HG02610 (cell line): Measurements from ENCODE around the gene ANKRD33.

Experiments
- ATAC-seq: cut with Tn5 transposase; IDR thresholded peaks from one replicate; pipeline ENCODE4 v1.9.1; 2021; ENCODE audit warnings: mild to moderate bottlenecking, moderate library complexity; ENCODE audit not compliant: unreplicated experiment

ANKRD33 gene, protein sequence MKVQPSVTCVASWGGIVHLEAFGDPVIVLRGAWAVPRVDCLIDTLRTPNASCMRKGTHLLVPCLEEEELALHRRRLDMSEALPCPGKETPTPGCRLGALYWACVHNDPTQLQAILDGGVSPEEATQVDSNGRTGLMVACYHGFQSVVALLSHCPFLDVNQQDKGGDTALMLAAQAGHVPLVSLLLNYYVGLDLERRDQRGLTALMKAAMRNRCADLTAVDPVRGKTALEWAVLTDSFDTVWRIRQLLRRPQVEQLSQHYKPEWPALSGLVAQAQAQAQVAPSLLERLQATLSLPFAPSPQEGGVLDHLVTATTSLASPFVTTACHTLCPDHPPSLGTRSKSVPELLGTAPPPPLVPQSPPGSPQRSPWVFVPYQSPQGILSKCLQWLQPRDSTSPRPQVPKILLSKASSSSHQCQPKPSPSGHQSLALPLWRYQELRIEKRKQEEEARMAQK

DNA sequence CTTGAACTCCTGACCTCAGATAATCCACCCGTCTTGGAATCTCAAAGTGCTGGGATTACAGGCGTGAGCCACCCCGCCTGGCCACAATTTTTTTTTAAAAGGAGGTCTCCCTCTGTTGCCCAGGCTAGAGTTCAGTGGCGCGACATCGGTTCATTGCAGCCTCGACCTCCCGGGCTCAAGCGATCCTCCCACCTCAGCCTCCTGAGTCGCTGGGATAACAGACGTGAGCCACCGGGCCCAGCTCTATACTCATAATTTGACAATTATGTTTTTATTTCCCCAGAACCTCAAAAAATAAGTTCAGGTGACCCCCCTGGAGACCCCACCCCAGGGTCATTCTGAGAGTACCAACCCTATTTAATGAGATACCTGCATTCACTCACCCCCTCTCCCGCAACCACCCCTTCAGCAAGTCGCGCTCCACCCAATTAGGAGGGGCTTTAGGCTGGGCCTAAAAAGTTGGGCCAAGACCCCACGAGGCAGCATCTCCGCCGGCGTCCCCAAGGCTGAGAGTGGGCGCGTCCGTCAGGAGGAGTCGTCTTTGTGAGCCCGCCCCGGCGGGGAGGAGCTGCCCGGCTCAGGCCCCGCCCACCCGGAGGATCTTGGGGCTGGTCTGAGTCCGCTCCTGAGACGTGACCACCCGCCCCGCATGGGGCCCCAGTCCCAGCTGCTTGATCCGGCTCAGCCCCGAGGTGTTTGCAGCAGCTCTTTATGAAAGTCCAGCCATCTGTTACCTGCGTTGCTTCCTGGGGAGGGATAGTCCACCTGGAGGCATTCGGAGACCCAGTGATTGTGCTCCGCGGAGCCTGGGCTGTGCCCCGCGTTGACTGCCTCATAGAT, at the start of gene ANKRD33:
Gene ANKRD33 (plus strand): TSS at position 628 of the 840 bp plus-strand sequence. CDS start 84 bp downstream, at position 712.
- ATAC-seq, result no peak

DNA sequence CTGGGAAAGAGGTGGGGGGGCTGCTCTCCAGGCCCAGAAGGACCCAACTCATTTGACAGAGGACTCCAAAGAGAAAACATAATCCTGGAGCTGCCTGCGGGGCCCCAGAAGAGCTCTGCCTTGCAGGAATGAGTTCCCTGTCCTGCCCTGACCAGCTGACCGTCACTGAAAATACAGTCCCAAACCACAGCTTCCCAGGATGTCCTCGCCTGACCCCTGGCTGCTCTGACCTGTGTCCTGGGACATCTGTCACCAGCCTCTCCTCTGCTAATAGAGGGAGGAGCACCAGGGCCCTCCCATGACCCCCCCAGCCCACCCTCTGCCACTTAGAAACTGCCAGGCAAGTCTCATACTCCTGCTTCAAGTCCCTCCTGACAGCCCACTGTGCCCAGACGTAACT, 49.1 kb upstream of the ANKRD33 start:
- ATAC-seq, result no peak

DNA sequence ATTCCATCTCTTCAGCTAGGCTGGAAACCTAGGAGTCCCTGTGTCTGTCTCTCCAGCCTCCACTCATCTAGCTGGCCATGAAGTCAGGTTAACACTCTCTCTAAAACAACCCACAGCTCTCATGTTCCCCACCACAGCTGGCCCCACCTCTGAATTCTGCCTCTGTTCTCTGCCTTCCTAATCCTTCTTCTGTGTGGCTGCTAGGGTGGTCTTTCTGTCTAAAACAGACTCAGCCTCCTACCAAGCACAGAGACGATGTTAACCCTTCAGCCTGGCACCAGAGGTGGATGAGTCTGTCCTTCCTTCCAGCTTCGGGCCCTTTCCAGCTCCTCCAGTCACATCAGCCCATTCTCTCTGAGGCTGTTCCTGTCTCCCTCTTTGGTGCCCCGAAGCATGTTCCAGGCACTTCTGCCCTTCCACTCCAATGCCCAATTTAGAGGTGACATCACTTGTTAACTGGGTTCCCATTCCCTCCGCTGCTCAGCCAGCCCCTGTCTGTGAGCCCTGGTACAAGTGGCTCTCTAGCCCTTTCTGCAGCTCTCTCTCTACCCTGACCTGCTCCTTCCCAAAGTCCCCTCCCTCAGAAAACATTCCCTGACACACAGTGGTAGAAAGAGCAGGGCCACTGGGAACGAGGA, 48.5 kb upstream of the ANKRD33 start:
- ATAC-seq, result no peak

DNA sequence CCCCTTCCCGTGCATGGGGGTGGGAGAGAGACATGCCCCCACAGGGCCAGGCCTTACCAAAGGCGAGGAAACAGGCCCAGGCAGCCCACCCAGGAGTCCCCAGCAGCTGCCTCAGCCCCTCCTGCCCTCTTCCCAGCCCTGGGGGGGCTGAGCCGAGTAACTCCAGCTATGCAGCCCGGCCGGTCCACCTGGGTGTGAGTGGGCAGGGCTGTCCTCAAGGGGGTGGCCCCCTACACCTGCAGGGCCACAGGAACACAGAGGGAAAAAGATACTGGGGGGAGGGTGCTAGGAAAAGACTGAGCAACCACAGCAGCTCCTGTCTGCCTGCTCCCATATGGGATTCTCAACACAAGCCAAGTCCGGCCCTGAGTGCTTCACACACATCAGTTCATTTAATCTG, 46.9 kb upstream of the ANKRD33 start:
- no peak for ATAC-seq

DNA sequence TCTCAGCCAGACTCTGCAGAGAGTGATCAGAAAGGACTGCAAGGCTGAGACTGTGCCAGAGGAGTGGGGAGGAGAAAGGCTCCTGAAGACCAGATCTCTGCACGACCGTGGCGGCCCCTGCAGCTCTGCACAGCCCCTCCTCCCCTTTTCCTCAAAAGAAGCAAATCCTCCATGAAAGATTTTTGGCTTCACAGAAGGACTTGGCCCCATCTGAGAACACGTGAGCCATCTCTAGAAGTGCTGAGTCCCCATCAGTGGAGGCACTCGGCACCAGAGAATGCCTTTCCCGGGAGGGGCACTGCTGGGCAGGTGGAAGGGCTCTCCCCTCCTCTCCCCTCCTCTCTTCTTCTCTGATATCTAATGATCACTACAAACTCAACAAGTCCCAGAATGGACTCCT, 46.2 kb upstream of the ANKRD33 start:
- no peak for ATAC-seq

DNA sequence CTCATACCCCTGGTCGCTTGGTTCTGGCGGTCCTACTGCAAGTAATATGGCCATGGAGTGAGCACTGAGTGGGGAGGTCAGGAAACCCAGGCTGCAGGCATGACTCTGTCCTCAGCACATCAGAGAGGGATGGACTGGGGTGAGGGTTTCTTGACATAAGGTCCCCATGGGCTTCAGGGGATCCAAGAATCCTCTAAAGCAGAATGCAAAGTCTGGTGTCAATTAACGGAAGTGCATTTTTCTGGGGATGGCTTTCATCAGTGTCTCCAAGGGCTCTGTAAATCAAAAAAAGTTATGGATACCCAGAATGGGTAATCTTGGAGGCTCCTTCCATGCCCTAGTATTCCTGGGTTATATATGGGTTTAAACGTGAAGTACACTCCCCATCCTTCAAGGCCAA, 43.0 kb upstream of the ANKRD33 start:
- ATAC-seq, result no peak

DNA sequence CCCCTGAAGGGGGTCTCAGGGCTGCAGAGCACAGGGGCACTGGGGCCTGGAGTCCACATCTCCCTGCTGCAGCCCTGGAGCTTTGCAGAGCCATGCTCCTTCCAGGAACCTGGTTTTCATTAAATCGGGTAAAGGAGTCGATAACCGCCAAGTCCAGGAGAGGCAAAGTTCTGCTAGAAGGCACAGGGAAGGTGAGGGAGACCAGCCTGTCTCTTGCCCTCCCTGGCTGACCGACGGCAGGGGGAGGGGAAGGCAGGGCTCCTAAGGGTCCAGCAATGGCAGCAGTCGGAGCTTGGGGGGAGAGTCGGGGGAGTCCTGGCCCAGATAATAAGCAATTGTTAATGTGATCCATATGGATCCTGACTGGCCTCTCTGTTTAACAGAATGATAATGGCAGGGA, 42.4 kb upstream of the ANKRD33 start:
- no peak for ATAC-seq

DNA sequence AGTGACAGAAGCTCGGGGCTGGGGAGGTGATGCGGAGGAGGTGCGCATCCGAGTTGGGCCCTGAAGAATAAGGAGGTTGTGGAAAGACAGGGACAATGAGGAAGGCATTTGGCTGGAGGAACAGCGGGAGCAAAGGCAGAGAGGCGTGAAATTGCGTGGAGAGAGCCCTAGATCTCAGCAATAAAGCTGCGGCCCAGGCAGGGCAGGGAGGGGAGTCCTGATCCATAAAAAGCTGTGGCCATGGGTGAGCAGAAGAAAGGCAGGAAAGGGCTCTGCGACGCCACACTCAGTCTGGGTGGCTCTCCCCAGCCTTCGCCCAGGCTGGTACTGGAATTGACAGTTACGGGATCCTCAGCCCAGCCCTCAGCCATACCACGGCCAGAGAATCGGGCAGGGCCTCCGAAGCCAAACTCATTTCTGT, 41.6 kb upstream of the ANKRD33 start:
- ATAC-seq, result no peak

DNA sequence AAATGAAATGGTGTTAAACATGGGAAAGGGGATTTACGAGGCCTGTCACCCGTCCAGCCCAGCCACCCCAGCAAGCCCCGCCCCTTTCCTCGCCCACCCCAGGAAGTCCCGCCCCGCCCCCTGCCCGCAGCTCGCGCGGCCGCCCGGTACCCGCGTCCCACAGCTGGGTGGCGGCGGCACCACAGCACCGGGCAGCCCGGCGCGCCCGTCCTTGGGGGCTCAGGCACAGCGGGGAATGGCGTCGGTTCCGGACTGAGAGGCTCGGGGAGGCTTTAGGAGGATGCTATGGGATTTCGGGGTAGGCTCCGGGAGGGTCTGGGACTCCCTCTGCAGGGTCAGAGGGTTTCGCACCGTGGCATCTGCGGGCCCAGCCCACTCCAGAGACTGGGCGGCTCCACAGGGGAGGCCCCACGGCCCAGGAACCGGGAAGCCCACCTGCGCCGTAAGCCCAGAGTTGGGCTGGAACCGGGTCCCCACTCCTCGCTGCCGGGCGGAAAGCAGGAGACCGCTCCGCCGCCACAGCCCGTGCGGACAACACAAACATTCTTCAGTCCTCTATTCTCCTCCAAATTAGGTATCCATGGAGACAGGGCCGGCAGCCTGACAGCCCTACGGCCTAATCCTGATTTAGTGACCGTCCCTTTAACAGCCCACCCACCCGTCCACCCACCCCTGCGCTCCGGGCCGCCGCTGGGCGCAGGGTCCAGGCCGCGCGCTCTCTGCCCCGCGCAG, 40.8 kb upstream of the ANKRD33 start:
- no peak for ATAC-seq

DNA sequence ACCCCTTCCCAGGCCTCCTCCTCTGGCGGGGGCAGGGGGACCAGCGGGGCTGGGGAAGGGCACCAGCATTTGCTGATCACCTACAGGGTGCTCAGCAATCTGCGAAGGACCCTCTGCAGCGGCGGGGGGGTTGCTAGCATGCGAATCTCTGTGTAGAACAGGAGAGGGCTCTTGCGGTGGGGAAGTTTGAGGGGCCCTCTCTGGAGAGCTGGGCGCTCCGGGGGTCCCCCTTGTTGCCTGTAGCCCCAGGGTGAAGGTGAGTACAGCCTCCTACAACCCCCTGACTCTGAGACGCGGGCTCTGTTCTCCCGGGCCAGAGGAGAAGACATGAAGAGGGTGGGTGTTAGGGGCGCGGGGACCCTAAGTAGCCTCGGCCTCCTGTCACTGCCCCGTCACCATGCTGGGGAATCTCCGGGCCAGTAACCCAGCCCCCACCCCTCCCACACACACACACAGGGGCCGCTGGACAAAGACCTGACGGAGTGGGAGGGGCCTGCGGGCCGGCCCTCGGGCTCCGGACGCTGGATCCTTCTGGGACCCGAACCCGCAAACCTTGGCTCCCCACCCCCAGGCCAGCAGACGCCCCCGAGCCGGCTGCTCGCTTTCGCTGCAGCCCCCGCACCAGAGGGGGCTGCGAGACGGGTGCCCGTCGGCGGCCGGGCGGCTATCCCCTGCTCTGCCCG, 40.1 kb upstream of the ANKRD33 start:
- ATAC-seq, result no peak

DNA sequence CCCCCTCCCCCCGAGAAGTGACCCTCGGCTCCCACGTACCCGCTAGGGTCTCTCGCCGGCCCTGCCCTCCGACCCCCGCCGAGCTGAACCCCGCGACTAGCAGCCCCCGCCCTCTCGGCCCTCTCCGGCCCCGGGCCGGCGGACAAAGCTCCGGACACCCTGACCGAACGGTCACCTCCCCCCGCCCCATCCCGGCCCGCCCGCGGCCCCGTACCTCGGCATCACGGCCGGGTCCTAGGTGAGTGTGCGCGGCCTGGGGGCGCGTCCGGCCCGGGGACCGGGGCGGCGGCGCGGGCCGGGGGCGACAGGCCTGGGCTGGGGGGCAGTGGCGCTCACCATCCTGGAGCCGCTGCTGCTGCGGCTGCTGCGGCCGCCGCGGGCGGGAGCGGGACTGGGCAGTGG, 39.6 kb upstream of the ANKRD33 start, which contains the start of gene FIGNL2:
Gene FIGNL2 (minus strand): TSS at position 393 of the 402 bp plus-strand sequence. CDS start 26,305 bp downstream, outside the sequence.
- no peak for ATAC-seq

DNA sequence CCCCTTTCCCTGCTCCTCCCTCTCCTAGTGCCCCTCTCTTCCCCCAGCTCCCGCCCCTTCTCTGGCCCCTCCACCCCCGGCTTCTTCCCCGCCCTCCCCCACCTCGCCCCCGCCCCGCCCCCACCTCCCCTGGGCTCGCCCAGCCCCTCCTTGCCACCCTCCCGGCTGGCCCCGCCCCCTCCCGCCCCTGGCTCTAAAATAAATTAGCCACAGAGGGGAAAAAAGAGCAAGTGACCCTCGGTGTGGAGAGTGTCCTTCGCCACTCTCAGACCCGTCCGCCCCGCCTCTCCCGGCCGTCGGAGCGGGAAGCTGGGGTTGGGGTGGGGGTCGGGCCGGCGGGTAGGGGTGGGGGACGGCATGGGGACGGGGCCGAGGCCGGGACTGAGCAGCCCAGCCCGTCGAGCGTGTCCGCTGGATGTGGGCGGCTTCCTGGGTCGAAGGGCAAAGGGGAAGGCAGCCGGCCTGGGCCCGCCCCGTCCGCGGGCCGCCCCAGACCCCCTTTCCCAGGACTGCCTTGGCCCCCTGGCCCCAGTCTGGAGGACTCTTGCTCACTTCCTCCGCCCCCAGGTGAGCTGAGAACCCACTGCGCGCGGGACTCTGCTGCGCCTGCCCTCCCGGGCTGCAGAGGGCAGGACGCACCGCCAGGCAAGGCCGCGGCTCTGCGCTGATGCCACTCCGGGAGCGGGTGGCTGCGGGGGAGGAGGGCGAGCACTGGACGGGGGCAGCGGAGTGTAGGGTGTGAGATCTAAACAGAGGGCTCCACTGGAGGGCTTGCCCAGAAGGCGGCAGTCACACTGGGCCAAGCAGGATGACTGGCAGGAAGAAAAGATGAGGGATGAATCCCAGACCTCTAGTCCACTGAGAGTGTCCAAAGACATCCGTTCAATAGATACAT, 38.8 kb upstream of the ANKRD33 start:
- no peak for ATAC-seq

DNA sequence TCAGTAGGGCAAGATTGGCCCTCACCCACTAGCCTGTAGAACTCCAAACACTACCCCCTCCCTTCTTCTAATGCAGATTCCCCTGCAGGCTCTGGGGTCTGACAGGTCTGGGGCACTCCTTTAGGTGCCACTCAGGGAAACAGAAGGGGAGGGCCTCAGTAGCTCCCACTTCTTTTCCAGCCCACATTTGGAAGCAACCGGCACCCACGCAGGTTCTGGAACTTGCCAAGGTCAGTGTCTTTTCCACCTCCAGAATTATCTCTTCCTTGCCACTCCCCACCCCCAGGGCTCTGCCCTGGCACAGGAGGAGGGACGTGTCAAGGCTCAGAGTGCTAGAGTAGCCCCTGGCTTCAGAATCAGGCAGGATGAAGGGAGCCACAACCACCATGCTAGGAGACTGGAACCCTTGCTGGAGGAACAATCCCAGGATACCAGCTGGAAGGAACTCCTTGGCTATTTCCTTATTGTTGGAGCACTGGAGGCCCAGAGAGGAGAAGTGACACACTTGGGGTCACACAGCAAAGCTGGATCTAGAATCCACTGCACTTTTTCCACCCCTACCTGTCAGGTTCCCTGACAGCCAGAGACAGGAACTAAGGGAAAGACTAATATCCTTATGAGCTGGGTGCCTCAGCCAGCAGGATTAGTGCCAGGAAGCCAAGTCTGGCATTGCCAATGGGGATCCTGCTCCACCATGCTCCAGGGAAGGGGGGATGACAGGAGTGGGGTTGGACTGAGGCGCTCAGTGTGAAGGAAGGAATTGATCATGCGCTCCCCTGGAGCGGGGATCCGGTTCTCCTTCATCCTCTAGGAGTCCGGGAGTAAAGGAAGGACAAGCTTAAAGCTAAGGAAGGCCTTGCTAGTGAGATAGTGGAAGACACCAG, 37.6 kb upstream of the ANKRD33 start:
- no peak for ATAC-seq

DNA sequence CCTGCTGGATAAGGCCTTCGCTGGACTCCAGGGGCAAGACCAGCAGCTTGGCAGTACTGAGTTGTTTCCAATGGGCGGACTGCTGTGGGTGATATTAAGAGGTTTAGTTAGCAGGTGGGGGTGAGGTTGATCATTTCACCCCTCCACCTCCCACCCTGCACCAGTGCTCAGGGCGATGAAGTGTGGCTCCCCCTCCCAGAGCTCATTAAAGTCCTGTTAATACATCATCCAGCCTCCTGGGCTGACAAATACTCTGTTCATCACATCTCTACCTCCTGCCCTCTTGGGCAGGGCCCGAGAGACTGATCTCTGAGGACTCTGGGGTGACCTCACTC, 37.0 kb upstream of the ANKRD33 start:
- no peak for ATAC-seq

DNA sequence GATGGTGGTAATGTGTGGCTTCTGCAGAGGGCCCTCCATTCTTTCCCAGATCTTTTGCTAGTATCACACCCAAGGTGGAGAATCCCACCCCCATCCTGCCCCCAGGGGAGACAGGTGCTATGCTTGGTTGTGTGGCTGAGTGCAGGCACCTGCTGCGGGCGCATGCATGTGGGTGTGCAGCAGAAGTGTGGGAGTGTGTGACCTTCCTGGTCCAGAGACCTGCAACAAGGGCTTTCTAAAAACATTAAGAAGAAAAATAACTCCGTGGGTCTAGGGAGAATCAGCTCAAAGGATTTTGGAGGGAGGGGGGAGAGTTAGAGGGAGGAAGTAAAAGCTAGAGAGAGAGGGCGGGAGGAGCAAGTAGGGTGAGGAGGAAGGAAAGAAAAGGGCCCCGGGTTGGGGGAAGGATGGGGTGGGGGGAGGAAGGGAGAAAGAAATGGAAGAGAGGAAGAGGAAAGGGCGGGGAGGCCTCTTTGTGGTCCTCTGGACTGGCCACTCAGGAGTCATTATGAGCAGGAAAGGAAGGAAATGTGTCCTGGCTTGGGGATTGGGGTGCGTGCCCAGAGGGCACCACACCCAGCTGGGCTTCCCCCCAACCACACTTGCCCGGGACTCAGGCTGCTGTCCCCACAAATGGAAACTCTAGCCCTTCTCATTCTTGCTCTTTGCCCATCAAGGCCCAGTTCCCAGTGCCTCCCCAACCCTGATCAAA, 36.3 kb upstream of the ANKRD33 start:
- ATAC-seq, result no peak

DNA sequence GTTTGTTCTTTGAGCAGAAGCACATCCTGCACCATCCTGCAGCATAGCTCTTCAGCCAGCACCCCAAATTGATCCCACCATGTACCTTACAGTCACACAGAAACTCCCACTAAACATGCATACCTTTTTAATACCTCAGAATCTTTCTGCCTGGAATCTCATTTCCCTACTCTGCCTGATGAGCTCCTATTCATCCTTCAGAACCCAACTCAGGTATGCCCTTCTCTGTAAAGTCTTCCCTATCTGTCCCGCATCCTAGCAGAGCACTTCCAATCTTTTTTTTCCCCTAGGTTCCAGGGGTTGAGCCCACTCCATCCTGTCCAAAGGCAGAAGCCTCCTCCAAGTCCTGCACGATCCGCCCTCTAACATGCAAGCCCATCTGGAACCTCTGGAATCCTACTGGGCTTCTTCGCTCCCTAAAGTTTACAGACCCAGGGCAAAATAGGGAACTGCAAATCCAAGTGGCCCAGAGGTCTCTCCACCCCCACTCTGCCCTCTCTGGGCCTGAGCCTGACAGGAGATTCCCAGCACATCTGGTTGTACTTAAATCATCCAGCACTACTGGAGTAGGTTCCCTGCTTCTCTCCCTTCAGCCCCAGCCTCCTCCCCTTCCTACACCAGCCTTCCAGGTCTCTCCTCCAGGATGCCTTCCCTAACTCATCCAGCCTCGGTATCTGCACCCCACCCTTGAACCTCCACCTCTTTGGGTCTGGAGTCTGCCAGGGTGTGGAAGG, 35.3 kb upstream of the ANKRD33 start:
- no peak for ATAC-seq
